Measurements from ENCODE around the gene ARHGAP44. TPM values are rescaled to one million over a fixed set of nuclear protein-coding genes. Genes with fewer than 3 reads are reported as not detected.

ARHGAP44 gene
- polyA plus RNA-seq, 1 experiment, result 0.40 TPM

- TF ChIP-seq CTCF (IDR thresholded peaks at IDR 0.05; ENCODE audit: insufficient read depth, low read depth, low read length), result no peak
- H3K27me3 ChIP-seq (ENCODE audit: control insufficient read depth, insufficient read depth, low read length), result peaks cover 6% of the 10 kb centered on the region; the same call in 1 of the 2 replicates
- no peak for DNase-seq (ENCODE audit: low read depth)
- CTCF ChIA-PET, result interaction anchor here (1.0 kb wide), 1 partner anchor 23 kb away, joined by 3 read pairs; no protein-coding TSS in a partner anchor
- POLR2A ChIA-PET, result no interaction called here
- no peaks in the 10 kb centered on the region for H3K36me3 ChIP-seq (ENCODE audit: control insufficient read depth, insufficient read depth, low read length)
- no peak overlapping the region for H3K4me3 ChIP-seq (ENCODE audit: low read depth, low read length)
Measured at GRCh38 chr17:12794919-12795532, 5.7 kb downstream of the ARHGAP44 start.

DNA sequence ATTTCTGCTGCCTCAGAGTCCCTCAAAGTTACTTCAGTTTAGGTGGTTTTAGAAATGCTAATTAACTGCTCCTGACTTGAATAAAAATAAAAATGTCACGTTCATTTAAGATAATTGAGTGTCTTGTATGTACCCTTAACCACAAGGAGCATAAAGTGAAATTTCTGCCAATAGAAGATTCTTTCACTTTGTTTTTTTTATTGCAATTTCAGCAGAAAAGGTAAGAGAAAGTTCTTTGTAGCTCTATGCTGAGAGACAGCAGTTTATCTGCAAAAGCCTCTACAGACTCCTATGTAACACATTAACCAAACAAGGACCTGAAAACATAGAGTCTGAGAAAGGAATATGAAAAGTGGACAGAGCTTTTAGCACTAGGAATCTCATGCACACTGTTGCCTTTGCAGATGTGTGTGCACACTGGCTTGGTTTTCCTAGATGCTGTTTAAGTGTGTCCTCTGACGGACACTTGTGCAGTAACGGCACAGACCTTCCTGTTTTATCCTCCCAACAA, 11.6 kb downstream of the ARHGAP44 start:
- no peaks in the 10 kb centered on the region for H3K36me3 ChIP-seq (ENCODE audit: control insufficient read depth, insufficient read depth, low read length)
- DNase-seq (ENCODE audit: low read depth), result no peak
- no peaks in the 10 kb centered on the region for H3K27me3 ChIP-seq (ENCODE audit: control insufficient read depth, insufficient read depth, low read length)
- POLR2A ChIA-PET, result no interaction called here
- TF ChIP-seq CTCF (IDR thresholded peaks at IDR 0.05; ENCODE audit: insufficient read depth, low read depth, low read length), result no peak
- CTCF ChIA-PET, result no interaction called here
- H3K4me3 ChIP-seq (ENCODE audit: low read depth, low read length), result no peak overlapping the region

- no peak overlapping the region for H3K4me3 ChIP-seq (ENCODE audit: low read depth, low read length)
- TF ChIP-seq CTCF (IDR thresholded peaks at IDR 0.05; ENCODE audit: insufficient read depth, low read depth, low read length), result no peak
- CTCF ChIA-PET, result no interaction called here
- no peaks in the 10 kb centered on the region for H3K27me3 ChIP-seq (ENCODE audit: control insufficient read depth, insufficient read depth, low read length)
- POLR2A ChIA-PET, result no interaction called here
- no peaks in the 10 kb centered on the region for H3K36me3 ChIP-seq (ENCODE audit: control insufficient read depth, insufficient read depth, low read length)
- no peak for DNase-seq (ENCODE audit: low read depth)
Measured at GRCh38 chr17:12806630-12807029, 17.3 kb downstream of the ARHGAP44 start.

DNA sequence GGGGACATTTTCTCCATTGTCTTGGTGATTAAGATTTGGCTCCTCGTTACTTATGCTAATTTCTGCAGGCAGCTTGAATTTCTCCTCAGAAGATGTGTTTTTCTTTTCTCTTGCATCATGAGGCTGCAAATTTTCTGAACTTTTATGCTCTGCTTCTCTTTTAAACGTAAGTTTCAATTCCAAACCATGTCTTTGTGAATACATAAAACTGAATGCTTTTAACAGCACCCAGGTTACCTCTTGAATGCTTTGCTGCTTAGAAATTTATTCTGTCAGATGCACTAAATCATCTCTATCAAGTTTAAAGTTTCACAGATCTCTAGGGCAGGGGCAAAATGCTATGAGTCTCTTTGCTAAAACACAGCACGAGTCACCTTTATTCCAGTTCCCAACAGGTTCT, 19.4 kb downstream of the ARHGAP44 start:
- H3K36me3 ChIP-seq (ENCODE audit: control insufficient read depth, insufficient read depth, low read length), result no peaks in the 10 kb centered on the region
- no peak for DNase-seq (ENCODE audit: low read depth)
- POLR2A ChIA-PET, result no interaction called here
- CTCF ChIA-PET, result no interaction called here
- TF ChIP-seq CTCF (IDR thresholded peaks at IDR 0.05; ENCODE audit: insufficient read depth, low read depth, low read length), result no peak
- H3K4me3 ChIP-seq (ENCODE audit: low read depth, low read length), result no peak overlapping the region
- H3K27me3 ChIP-seq (ENCODE audit: control insufficient read depth, insufficient read depth, low read length), result no peaks in the 10 kb centered on the region

- H3K36me3 ChIP-seq (ENCODE audit: control insufficient read depth, insufficient read depth, low read length), result no peaks in the 10 kb centered on the region
- no peak for TF ChIP-seq CTCF (IDR thresholded peaks at IDR 0.05; ENCODE audit: insufficient read depth, low read depth, low read length)
- H3K4me3 ChIP-seq (ENCODE audit: low read depth, low read length), result no peak overlapping the region
- ChIA-PET CTCF (interaction anchor here (1.2 kb wide), 1 partner anchor 10 kb away, joined by 3 read pairs; no protein-coding TSS in a partner anchor), POLR2A (no interaction called here)
- H3K27me3 ChIP-seq (ENCODE audit: control insufficient read depth, insufficient read depth, low read length), result no peaks in the 10 kb centered on the region
- DNase-seq (ENCODE audit: low read depth), result no peak
Measured at GRCh38 chr17:12812877-12813276, 23.6 kb downstream of the ARHGAP44 start.

Measured in BJ (cell line).